ENCODE measurements around the gene SULF2. TPM values are rescaled to one million over a fixed set of nuclear protein-coding genes. Genes with fewer than 3 reads are reported as not detected.

The SULF2 gene
- total and polyA plus RNA-seq, 2 of the 13 experiments (the other 11 are each of a cell fraction or from before 2014, with no cell fraction given) = 7.2 to 50.9 TPM

- CTCF ChIA-PET (ENCODE audit: low intra/inter-chr PET ratio, low total read pairs) = no interaction called here
- in situ Hi-C loops (cut with HindIII; ENCODE audit: extremely low pct_ligation_motif_present, low pct_unique_long_range_greater_than_20kb) = no loop called here
Measured at GRCh38 chr20:47748069-47748468, 37.2 kb downstream of the SULF2 start.

GRCh38 chr20:47747669-47748031 lies 37.6 kb downstream of the SULF2 start:
- Histone ChIP-seq H3K27ac (ENCODE audit: extremely low read length, insufficient read depth, low read length) (no peak overlapping the region), H3K79me2 (ENCODE audit: insufficient read depth, low read length) (no peaks in the 10 kb centered on the region), H2AFZ (ENCODE audit: low read length) (no peak overlapping the region), H3K27me3 (ENCODE audit: control insufficient read depth in 1 of 2, insufficient read depth in 2 of 2, low read length in 2 of 2) (no peaks in the 10 kb centered on the region), H4K20me1 (ENCODE audit: insufficient read depth, low read length) (no peaks in the 10 kb centered on the region), H3K4me1 (ENCODE audit: insufficient read depth, low read length) (no peaks in the 10 kb centered on the region), H3K9ac (ENCODE audit: insufficient read depth, low read depth, low read length) (no peak overlapping the region), H3K36me3 (replicated peaks in 1 of 2; ENCODE audit: control insufficient read depth in 1 of 2, insufficient read depth in 2 of 2, low read length in 2 of 2) (no peaks in the 10 kb centered on the region), H3K4me3 (replicated peaks in 1 of 3; ENCODE audit: insufficient read depth in 1 of 3, low read depth in 2 of 3, low read length in 3 of 3) (no peak overlapping the region), H3K4me2 (ENCODE audit: low read depth, low read length) (no peak overlapping the region), H3K9me3 (ENCODE audit: low read length) (no peaks in the 10 kb centered on the region)
- DNase-seq (ENCODE audit: low spot score) (no peak), ATAC-seq (no peak), FAIRE-seq (no peak)
- in situ Hi-C loops (cut with HindIII; ENCODE audit: extremely low pct_ligation_motif_present, low pct_unique_long_range_greater_than_20kb) (no loop called here), intact Hi-C loops (cut with micrococcal nuclease; ENCODE audit: unreplicated experiment) (no loop called here)
- POLR2A ChIA-PET = no interaction called here
- CTCF ChIA-PET (ENCODE audit: low intra/inter-chr PET ratio, low total read pairs) = no interaction called here
- TF ChIP-seq AHR (CRISPR knock-in tag; IDR thresholded peaks at IDR 0.05) (no peak), RAD51 (IDR thresholded peaks at IDR 0.05; ENCODE audit: borderline replicate concordance) (no peak), TCF7 (IDR thresholded peaks at IDR 0.05; ENCODE audit: low read depth) (no peak), ATF1 (CRISPR knock-in tag; IDR thresholded peaks at IDR 0.05) (no peak), ZNF143 (CRISPR knock-in tag; IDR thresholded peaks at IDR 0.05) (no peak), POLR2G (IDR thresholded peaks at IDR 0.05; ENCODE audit: low read depth, low read length) (no peak), ZNF354B (CRISPR knock-in tag; IDR thresholded peaks at IDR 0.05) (no peak), ZNF121 (CRISPR knock-in tag; IDR thresholded peaks at IDR 0.05) (no peak), ZNF138 (CRISPR knock-in tag; IDR thresholded peaks at IDR 0.05; ENCODE audit: low read depth) (no peak), TAF1 (CRISPR knock-in tag; IDR thresholded peaks at IDR 0.05) (no peak), ZFP37 (CRISPR knock-in tag; IDR thresholded peaks at IDR 0.05; ENCODE audit: borderline replicate concordance) (no peak), GMEB2 (CRISPR knock-in tag; IDR thresholded peaks at IDR 0.05; ENCODE audit: low read depth) (no peak), ZBTB1 (CRISPR knock-in tag; IDR thresholded peaks at IDR 0.05; ENCODE audit: borderline replicate concordance) (no peak), RBAK (CRISPR knock-in tag; IDR thresholded peaks at IDR 0.05) (no peak), HOMEZ (CRISPR knock-in tag; IDR thresholded peaks at IDR 0.05; ENCODE audit: low read depth) (no peak), SIX1 (CRISPR knock-in tag; IDR thresholded peaks at IDR 0.05; ENCODE audit: borderline replicate concordance) (no peak)
- WGBS (ENCODE audit: low lambda C conversion rate) = 88% methylated on average over 10 of the region's 10 CpGs
- no TSS peak for BruUV-seq (replicated peaks)

More at GRCh38 chr20:47748069-47748468, 37.2 kb downstream of the SULF2 start:
- BruUV-seq (replicated peaks) = no TSS peak
- DNase-seq (ENCODE audit: low spot score) (no peak), ATAC-seq (no peak), FAIRE-seq (no peak)
- Histone ChIP-seq H3K79me2 (ENCODE audit: insufficient read depth, low read length) (no peaks in the 10 kb centered on the region), H3K9ac (ENCODE audit: insufficient read depth, low read depth, low read length) (no peak overlapping the region), H3K9me3 (ENCODE audit: low read length) (no peaks in the 10 kb centered on the region), H3K4me1 (ENCODE audit: insufficient read depth, low read length) (no peaks in the 10 kb centered on the region), H3K4me2 (ENCODE audit: low read depth, low read length) (no peak overlapping the region), H3K36me3 (replicated peaks in 1 of 2; ENCODE audit: control insufficient read depth in 1 of 2, insufficient read depth in 2 of 2, low read length in 2 of 2) (no peaks in the 10 kb centered on the region), H4K20me1 (ENCODE audit: insufficient read depth, low read length) (no peaks in the 10 kb centered on the region), H3K4me3 (replicated peaks in 1 of 3; ENCODE audit: insufficient read depth in 1 of 3, low read depth in 2 of 3, low read length in 3 of 3) (no peak overlapping the region), H3K27ac (ENCODE audit: extremely low read length, insufficient read depth, low read length) (no peak overlapping the region), H2AFZ (ENCODE audit: low read length) (no peak overlapping the region), H3K27me3 (ENCODE audit: control insufficient read depth in 1 of 2, insufficient read depth in 2 of 2, low read length in 2 of 2) (no peaks in the 10 kb centered on the region)
- TF ChIP-seq ZNF691 (CRISPR knock-in tag; IDR thresholded peaks at IDR 0.05; ENCODE audit: borderline replicate concordance, low read depth) = peak; percentile 64; the same call in 1 of the 2 replicates
- peak; percentile 47; the same call in 1 of the 2 replicates for TF ChIP-seq ZMYM3 (CRISPR knock-in tag; IDR thresholded peaks at IDR 0.05)
- no peak for TF ChIP-seq RORA (CRISPR knock-in tag; IDR thresholded peaks at IDR 0.05)
- WGBS (ENCODE audit: low lambda C conversion rate) = 74% methylated on average over 6 of the region's 6 CpGs
- POLR2A ChIA-PET = no interaction called here
- intact Hi-C loops (cut with micrococcal nuclease; ENCODE audit: unreplicated experiment) = no loop called here

Data from HepG2 (cell line).